Panc1 (cell line): ENCODE data around the gene OR2T27. TPM values are rescaled to one million over a fixed set of nuclear protein-coding genes. Genes with fewer than 3 reads are reported as not detected.
A peak's percentile ranks its signal among the peaks of the same experiment; 100 is the strongest.

Source experiments
- ATAC-seq: fragments of 200-7000 bp; cut with Tn5 transposase; 2 replicates; pipeline ENCODE4 v1.9.1; 2020; ENCODE audit warnings: mild to moderate bottlenecking, moderate library complexity
- BruUV-seq: library from RNA; stranded (reverse); fragments of 400-500 nt; replicated peaks from 2 replicates; lab custom pipeline; 2021; lab: Mats Ljungman, UMichigan
- CTCF ChIA-PET: fragments of 300-600 bp; sonication (Branson Sonifier 250); formaldehyde crosslinking; loops from one replicate; lab custom pipeline; 2022; ENCODE audit warnings: antibody characterized with exemption; lab: Charles Lee
- POLR2A ChIA-PET: fragments of 300-600 bp; sonication (Branson Sonifier 250); formaldehyde crosslinking; loops from one replicate; lab custom pipeline; 2022; ENCODE audit warnings: antibody characterized with exemption; lab: Charles Lee
- DNase-seq: peaks from one replicate; pipeline ENCODE4 v3.0.0-alpha.2; 2010; ENCODE audit warnings: low read depth, low spot score
- H3K27ac ChIP-seq: 2 replicates; pipeline ENCODE4 v1.5.1; 2011; ENCODE audit warnings: mild to moderate bottlenecking, low read length, inconsistent platforms
- H3K27me3 ChIP-seq: fragments of 200-500 bp; sonication (Bioruptor generic); 2 replicates; pipeline ENCODE4 v1.6.0; 2014; ENCODE audit warnings: low read length, inconsistent platforms; ENCODE audit not compliant: control insufficient read depth, insufficient read depth
- H3K36me3 ChIP-seq: fragments of 200-500 bp; sonication (Bioruptor generic); 2 replicates; pipeline ENCODE4 v1.5.1; 2014; ENCODE audit warnings: inconsistent platforms, mild to moderate bottlenecking, low read length, moderate library complexity; ENCODE audit not compliant: control insufficient read depth, insufficient read depth
- H3K4me1 ChIP-seq: 2 replicates; pipeline ENCODE4 v1.5.1; 2011; ENCODE audit warnings: inconsistent platforms, mild to moderate bottlenecking, low read length, moderate library complexity; ENCODE audit not compliant: control insufficient read depth, insufficient read depth
- H3K4me3 ChIP-seq, 2 experiments: 2 replicates each; pipeline ENCODE4 v1.5.1; 2011 to 2012; ENCODE audit warnings: low read depth in 2 of 2, low read length in 2 of 2, mild to moderate bottlenecking in 2 of 2, inconsistent platforms in 1 of 2, moderate library complexity in 1 of 2
- H3K9me3 ChIP-seq: fragments of 200-500 bp; sonication (Bioruptor generic); 2 replicates; pipeline ENCODE4 v1.5.1; 2014; ENCODE audit warnings: low read depth, mild to moderate bottlenecking, inconsistent platforms, low read length, moderate library complexity; ENCODE audit not compliant: control insufficient read depth, insufficient read depth
- POLR2AphosphoS5 ChIP-seq: IDR thresholded peaks from 2 replicates; pipeline ENCODE4 v1.6.1; 2012; ENCODE audit warnings: mild to moderate bottlenecking, low read depth, low read length, moderate library complexity
- SIN3A ChIP-seq: IDR thresholded peaks from 2 replicates; pipeline ENCODE4 v1.6.1; 2012; ENCODE audit warnings: low read depth, mild to moderate bottlenecking, low read length, moderate library complexity, borderline replicate concordance; ENCODE audit not compliant: insufficient read depth
- TCF7L2 ChIP-seq: IDR thresholded peaks from 2 replicates; pipeline ENCODE4 v1.6.1; 2011; ENCODE audit warnings: mild to moderate bottlenecking, low read depth, low read length, inconsistent platforms
- in situ Hi-C: cut with HindIII; loops from 2 replicates; pipeline ENCODE4 v1.10.0; 2016; ENCODE audit warnings: low sequenced_read_pairs, low pct_unique_long_range_greater_than_20kb
- intact Hi-C: fragments of 100-400 bp; cut with micrococcal nuclease; formaldehyde crosslinking; loops from one replicate; pipeline ENCODE4 v1.10.0; 2022; ENCODE audit not compliant: unreplicated experiment
- total RNA-seq: library from RNA; stranded (reverse); gene quantifications from one replicate; pipeline ENCODE4 v1.2.1, GENCODE V29; 2021; ENCODE audit not compliant: unreplicated experiment
- TF ChIP-seq, protein P1 (sequence below): fragments of 450-650 bp; IDR thresholded peaks from 2 replicates; pipeline ENCODE4 v1.5.1; 2017; ENCODE audit warnings: mild to moderate bottlenecking
- TF ChIP-seq, protein P2 (sequence below), 2 experiments: IDR thresholded peaks; 2 replicates each; pipeline ENCODE4 v1.6.1; 2011 to 2012; ENCODE audit warnings: low read depth in 2 of 2, control low read depth in 1 of 2, low read length in 1 of 2, mild to moderate bottlenecking in 1 of 2, moderate library complexity in 1 of 2; ENCODE audit not compliant: insufficient read depth in 1 of 2

Gene OR2T27
- total RNA-seq, 1 experiment from 2014 or later, result not detected

DNA sequence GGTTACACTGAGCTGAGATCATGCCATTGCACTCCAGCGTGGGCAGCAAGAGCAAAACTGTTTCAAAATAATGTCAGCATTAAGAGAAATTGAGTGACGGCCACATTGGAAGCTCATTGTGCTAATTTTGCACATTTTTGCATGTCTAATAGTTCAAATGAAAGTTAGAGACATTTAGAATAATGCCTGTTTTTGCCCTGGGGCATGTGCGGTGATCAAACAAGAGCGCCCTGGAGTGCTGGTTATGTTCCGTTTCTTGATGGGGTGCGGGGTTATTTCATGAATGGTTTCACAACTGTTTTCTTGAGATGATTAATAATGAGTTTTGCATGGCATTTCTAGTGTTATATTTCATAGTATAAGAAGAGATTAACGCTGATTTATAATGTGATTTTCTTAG, 33.6 kb downstream of the OR2T27 start:
- intact Hi-C loops, result loop anchor here (1.0 to 10.0 kb wide), 3 partner anchors 66 to 937 kb away; no protein-coding TSS in a partner anchor
- no peak for ATAC-seq
- in situ Hi-C loops, result no loop called here

DNA sequence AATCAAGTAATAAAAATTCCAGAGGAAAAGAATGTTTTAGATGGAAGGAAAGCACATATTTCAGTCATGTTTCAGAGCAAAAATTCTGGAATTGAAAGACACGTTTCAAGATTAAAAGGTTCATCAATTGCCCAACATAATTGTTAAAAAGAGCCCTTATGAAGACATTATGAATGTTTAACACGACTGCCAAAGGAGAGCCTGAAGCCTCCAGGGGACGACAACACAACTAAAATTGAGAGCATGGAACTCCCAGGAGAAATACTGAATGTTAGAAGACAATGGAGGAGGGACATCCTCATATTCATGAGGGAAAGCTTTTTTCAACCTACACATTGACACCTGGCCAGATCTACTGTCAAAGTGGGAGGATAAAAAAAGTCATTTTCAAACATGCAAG, 36.5 kb downstream of the OR2T27 start:
- ATAC-seq (peak; percentile 84), DNase-seq (peak; percentile 18)
- POLR2A ChIA-PET, result no interaction called here
- Histone ChIP-seq H3K4me1 (no peaks in the 10 kb centered on the region), H3K27me3 (no peaks in the 10 kb centered on the region), H3K27ac (no peak overlapping the region), H3K36me3 (no peaks in the 10 kb centered on the region), H3K9me3 (no peaks in the 10 kb centered on the region), H3K4me3 (no peak overlapping the region)
- in situ Hi-C loops (no loop called here), intact Hi-C loops (no loop called here)
- TF ChIP-seq, protein P1, sequence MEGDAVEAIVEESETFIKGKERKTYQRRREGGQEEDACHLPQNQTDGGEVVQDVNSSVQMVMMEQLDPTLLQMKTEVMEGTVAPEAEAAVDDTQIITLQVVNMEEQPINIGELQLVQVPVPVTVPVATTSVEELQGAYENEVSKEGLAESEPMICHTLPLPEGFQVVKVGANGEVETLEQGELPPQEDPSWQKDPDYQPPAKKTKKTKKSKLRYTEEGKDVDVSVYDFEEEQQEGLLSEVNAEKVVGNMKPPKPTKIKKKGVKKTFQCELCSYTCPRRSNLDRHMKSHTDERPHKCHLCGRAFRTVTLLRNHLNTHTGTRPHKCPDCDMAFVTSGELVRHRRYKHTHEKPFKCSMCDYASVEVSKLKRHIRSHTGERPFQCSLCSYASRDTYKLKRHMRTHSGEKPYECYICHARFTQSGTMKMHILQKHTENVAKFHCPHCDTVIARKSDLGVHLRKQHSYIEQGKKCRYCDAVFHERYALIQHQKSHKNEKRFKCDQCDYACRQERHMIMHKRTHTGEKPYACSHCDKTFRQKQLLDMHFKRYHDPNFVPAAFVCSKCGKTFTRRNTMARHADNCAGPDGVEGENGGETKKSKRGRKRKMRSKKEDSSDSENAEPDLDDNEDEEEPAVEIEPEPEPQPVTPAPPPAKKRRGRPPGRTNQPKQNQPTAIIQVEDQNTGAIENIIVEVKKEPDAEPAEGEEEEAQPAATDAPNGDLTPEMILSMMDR, result peak; percentile 77
- TF ChIP-seq TCF7L2, result no peak
- no TSS peak for BruUV-seq
- CTCF ChIA-PET, result no interaction called here

More for the DNA sequence above, 33.6 kb downstream of the OR2T27 start:
- Histone ChIP-seq H3K27ac (no peak overlapping the region), H3K4me1 (no peaks in the 10 kb centered on the region), H3K27me3 (no peaks in the 10 kb centered on the region), H3K4me3 (no peak overlapping the region), H3K36me3 (no peaks in the 10 kb centered on the region), H3K9me3 (no peaks in the 10 kb centered on the region)
- DNase-seq, result no peak
- BruUV-seq, result no TSS peak
- ChIA-PET CTCF (no interaction called here), POLR2A (no interaction called here)
- TF ChIP-seq POLR2AphosphoS5 (no peak), TCF7L2 (no peak), SIN3A (no peak)
- TF ChIP-seq, protein P2, sequence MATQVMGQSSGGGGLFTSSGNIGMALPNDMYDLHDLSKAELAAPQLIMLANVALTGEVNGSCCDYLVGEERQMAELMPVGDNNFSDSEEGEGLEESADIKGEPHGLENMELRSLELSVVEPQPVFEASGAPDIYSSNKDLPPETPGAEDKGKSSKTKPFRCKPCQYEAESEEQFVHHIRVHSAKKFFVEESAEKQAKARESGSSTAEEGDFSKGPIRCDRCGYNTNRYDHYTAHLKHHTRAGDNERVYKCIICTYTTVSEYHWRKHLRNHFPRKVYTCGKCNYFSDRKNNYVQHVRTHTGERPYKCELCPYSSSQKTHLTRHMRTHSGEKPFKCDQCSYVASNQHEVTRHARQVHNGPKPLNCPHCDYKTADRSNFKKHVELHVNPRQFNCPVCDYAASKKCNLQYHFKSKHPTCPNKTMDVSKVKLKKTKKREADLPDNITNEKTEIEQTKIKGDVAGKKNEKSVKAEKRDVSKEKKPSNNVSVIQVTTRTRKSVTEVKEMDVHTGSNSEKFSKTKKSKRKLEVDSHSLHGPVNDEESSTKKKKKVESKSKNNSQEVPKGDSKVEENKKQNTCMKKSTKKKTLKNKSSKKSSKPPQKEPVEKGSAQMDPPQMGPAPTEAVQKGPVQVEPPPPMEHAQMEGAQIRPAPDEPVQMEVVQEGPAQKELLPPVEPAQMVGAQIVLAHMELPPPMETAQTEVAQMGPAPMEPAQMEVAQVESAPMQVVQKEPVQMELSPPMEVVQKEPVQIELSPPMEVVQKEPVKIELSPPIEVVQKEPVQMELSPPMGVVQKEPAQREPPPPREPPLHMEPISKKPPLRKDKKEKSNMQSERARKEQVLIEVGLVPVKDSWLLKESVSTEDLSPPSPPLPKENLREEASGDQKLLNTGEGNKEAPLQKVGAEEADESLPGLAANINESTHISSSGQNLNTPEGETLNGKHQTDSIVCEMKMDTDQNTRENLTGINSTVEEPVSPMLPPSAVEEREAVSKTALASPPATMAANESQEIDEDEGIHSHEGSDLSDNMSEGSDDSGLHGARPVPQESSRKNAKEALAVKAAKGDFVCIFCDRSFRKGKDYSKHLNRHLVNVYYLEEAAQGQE (IDR thresholded peaks at IDR 0.05; ENCODE audit: insufficient read depth in 1 of 2, low read depth in 2 of 2, low read length in 1 of 2), result no peak
- TF ChIP-seq, protein P1, result no peak
